Astrocyte (in vitro differentiated cells and primary cell): ENCODE measurements around the gene ST6GALNAC1. TPM values are rescaled to one million over a fixed set of nuclear protein-coding genes. Genes with fewer than 3 reads are reported as not detected.

Source experiments
- DNase-seq: peaks from one replicate; pipeline ENCODE4 v3.0.0-alpha.2; 2010; ENCODE audit warnings: low read depth
- FAIRE-seq: peaks from 2 replicates; lab custom pipeline; 2011; peaks lifted over from hg19 to GRCh38; lab: Jason Lieb, UNC
- H2AFZ ChIP-seq: 2 replicates; pipeline ENCODE4 v1.6.0; 2012; ENCODE audit warnings: low read depth, low read length, inconsistent platforms
- H3K27ac ChIP-seq: 2 replicates; pipeline ENCODE4 v1.5.1; 2011; ENCODE audit warnings: low read depth, low read length, inconsistent platforms
- H3K27me3 ChIP-seq: 2 replicates; pipeline ENCODE4 v1.6.0; 2011; ENCODE audit warnings: low read length, inconsistent platforms; ENCODE audit not compliant: insufficient read depth
- H3K36me3 ChIP-seq: 2 replicates; pipeline ENCODE4 v1.5.1; 2011; ENCODE audit warnings: low read length, inconsistent platforms; ENCODE audit not compliant: insufficient read depth
- H3K4me1 ChIP-seq: 2 replicates; pipeline ENCODE4 v1.5.1; 2011; ENCODE audit warnings: low read length, inconsistent platforms; ENCODE audit not compliant: insufficient read depth
- H3K4me2 ChIP-seq: 2 replicates; pipeline ENCODE4 v1.6.0; 2012; ENCODE audit warnings: low read length, inconsistent platforms
- H3K4me3 ChIP-seq: 2 replicates; pipeline ENCODE4 v1.5.1; 2011; ENCODE audit warnings: low read depth, mild to moderate bottlenecking, low read length, inconsistent platforms; ENCODE audit not compliant: insufficient read depth
- H3K79me2 ChIP-seq: 2 replicates; pipeline ENCODE4 v1.6.0; 2012; ENCODE audit warnings: mild to moderate bottlenecking, low read length, inconsistent platforms; ENCODE audit not compliant: insufficient read depth
- H3K9ac ChIP-seq: 2 replicates; pipeline ENCODE4 v1.6.0; 2012; ENCODE audit warnings: mild to moderate bottlenecking, low read length, inconsistent platforms
- H3K9me3 ChIP-seq: 2 replicates; pipeline ENCODE4 v1.5.1; 2012; ENCODE audit warnings: low read depth, mild to moderate bottlenecking, low read length, inconsistent platforms; ENCODE audit not compliant: insufficient read depth
- H4K20me1 ChIP-seq: 2 replicates; pipeline ENCODE4 v1.6.0; 2012; ENCODE audit warnings: low read length, inconsistent platforms; ENCODE audit not compliant: insufficient read depth
- H3K27ac Mint-ChIP-seq: one replicate; pipeline ENCODE4 v1.8.0; 2021; ENCODE audit warnings: mild to moderate bottlenecking, mixed read lengths; ENCODE audit not compliant: unreplicated experiment
- H3K27me3 Mint-ChIP-seq: one replicate; pipeline ENCODE4 v1.8.0; 2021; ENCODE audit warnings: low read depth, mixed read lengths; ENCODE audit not compliant: unreplicated experiment
- H3K36me3 Mint-ChIP-seq: one replicate; pipeline ENCODE4 v1.8.0; 2021; ENCODE audit warnings: low read depth, mixed read lengths; ENCODE audit not compliant: unreplicated experiment
- H3K4me1 Mint-ChIP-seq: one replicate; pipeline ENCODE4 v1.8.0; 2021; ENCODE audit warnings: low read depth, mixed read lengths; ENCODE audit not compliant: unreplicated experiment
- H3K4me3 Mint-ChIP-seq: one replicate; pipeline ENCODE4 v1.8.0; 2021; ENCODE audit warnings: mild to moderate bottlenecking, moderate library complexity, mixed read lengths; ENCODE audit not compliant: unreplicated experiment
- H3K9me3 Mint-ChIP-seq: one replicate; pipeline ENCODE4 v1.8.0; 2021; ENCODE audit warnings: mild to moderate bottlenecking, mixed read lengths; ENCODE audit not compliant: unreplicated experiment
- CTCF ChIP-seq: IDR thresholded peaks from 2 replicates; pipeline ENCODE4 v1.5.1; 2011; ENCODE audit warnings: low read depth, mild to moderate bottlenecking, inconsistent platforms, low read length, moderate library complexity; ENCODE audit not compliant: insufficient read depth
- EZH2 ChIP-seq: IDR thresholded peaks from 2 replicates; pipeline ENCODE4 v1.6.1; 2012; ENCODE audit warnings: mild to moderate bottlenecking, low read length, inconsistent platforms; ENCODE audit not compliant: insufficient read depth
- total RNA-seq: library from RNA; stranded (reverse); gene quantifications from 2 replicates; pipeline ENCODE4 v1.2.1, GENCODE V29; 2021

The ST6GALNAC1 gene
- total RNA-seq, 1 donor from 2014 or later: not detected

GRCh38 chr17:76685846-76686245, 42.3 kb upstream of the ST6GALNAC1 start:
- H4K20me1 ChIP-seq: peaks cover 92% of the 10 kb centered on the region
- no peaks in the 10 kb centered on the region for H3K27me3 Mint-ChIP-seq
- no peak overlapping the region for H3K27ac Mint-ChIP-seq

GRCh38 chr17:76685366-76685765, 41.8 kb upstream of the ST6GALNAC1 start:
- no peaks in the 10 kb centered on the region for H3K27me3 Mint-ChIP-seq
- Histone ChIP-seq H2AFZ (no peak overlapping the region), H3K4me2 (no peak overlapping the region), H3K27ac (no peak overlapping the region), H3K9ac (no peak overlapping the region), H4K20me1 (peaks cover 92% of the 10 kb centered on the region), H3K79me2 (peaks cover 40% of the 10 kb centered on the region), H3K27me3 (no peaks in the 10 kb centered on the region), H3K4me1 (peaks cover 36% of the 10 kb centered on the region), H3K9me3 (no peaks in the 10 kb centered on the region), H3K4me3 (no peak overlapping the region), H3K36me3 (peaks cover 5% of the 10 kb centered on the region)
- H3K27ac Mint-ChIP-seq: no peak overlapping the region
- peaks cover 17% of the 10 kb centered on the region for H3K36me3 Mint-ChIP-seq
- DNase-seq (no peak), FAIRE-seq (no peak)
- no peak for TF ChIP-seq CTCF
- TF ChIP-seq EZH2: no peak
- peaks cover 35% of the 10 kb centered on the region for H3K4me1 Mint-ChIP-seq
- no peaks in the 10 kb centered on the region for H3K9me3 Mint-ChIP-seq
- H3K4me3 Mint-ChIP-seq: no peak overlapping the region

More at GRCh38 chr17:76685846-76686245, 42.3 kb upstream of the ST6GALNAC1 start:
- Histone ChIP-seq H3K9me3 (no peaks in the 10 kb centered on the region), H3K27ac (no peak overlapping the region), H3K27me3 (no peaks in the 10 kb centered on the region), H2AFZ (no peak overlapping the region), H3K36me3 (peaks cover 5% of the 10 kb centered on the region), H3K79me2 (peaks cover 45% of the 10 kb centered on the region), H3K4me2 (no peak overlapping the region), H3K4me3 (no peak overlapping the region), H3K4me1 (peaks cover 36% of the 10 kb centered on the region), H3K9ac (no peak overlapping the region)
- no peaks in the 10 kb centered on the region for H3K9me3 Mint-ChIP-seq
- DNase-seq (no peak), FAIRE-seq (no peak)
- H3K36me3 Mint-ChIP-seq: peaks cover 17% of the 10 kb centered on the region
- no peak overlapping the region for H3K4me3 Mint-ChIP-seq
- TF ChIP-seq CTCF: no peak
- TF ChIP-seq EZH2: no peak
- peaks cover 35% of the 10 kb centered on the region for H3K4me1 Mint-ChIP-seq

- Mint-ChIP-seq H3K4me1 (peaks cover 35% of the 10 kb centered on the region), H3K4me3 (no peak overlapping the region), H3K9me3 (no peaks in the 10 kb centered on the region), H3K27me3 (no peaks in the 10 kb centered on the region), H3K27ac (no peak overlapping the region), H3K36me3 (peaks cover 17% of the 10 kb centered on the region)
- peaks cover 36% of the 10 kb centered on the region for H3K4me1 ChIP-seq
- H3K9ac ChIP-seq: no peak overlapping the region
- peaks cover 89% of the 10 kb centered on the region for H4K20me1 ChIP-seq
- peaks cover 5% of the 10 kb centered on the region for H3K36me3 ChIP-seq
- H3K27me3 ChIP-seq: no peaks in the 10 kb centered on the region
- FAIRE-seq: no peak
- H3K79me2 ChIP-seq: peaks cover 34% of the 10 kb centered on the region
- H3K4me2 ChIP-seq: no peak overlapping the region
- DNase-seq: no peak
- no peak overlapping the region for H3K27ac ChIP-seq
- TF ChIP-seq EZH2: no peak
- no peak for TF ChIP-seq CTCF
- no peak overlapping the region for H2AFZ ChIP-seq
- H3K4me3 ChIP-seq: no peak overlapping the region
- no peaks in the 10 kb centered on the region for H3K9me3 ChIP-seq
Observed at GRCh38 chr17:76684756-76685155, 41.2 kb upstream of the ST6GALNAC1 start.
